NCI-H146 treated with DMSO at 0.1 percent for 48 hours (cell line): ENCODE results near the gene CARD9.
"Not testable (repeated sequence)": the region's sequence is repeated elsewhere in the genome, so short reads cannot be mapped to it uniquely, and the experiment has no call there.

Experiments
- DNase-seq: peaks from one replicate; lab custom pipeline; 2025; ENCODE audit not compliant: unreplicated experiment; lab: John Stamatoyannopoulos, UW

The CARD9 gene

DNA sequence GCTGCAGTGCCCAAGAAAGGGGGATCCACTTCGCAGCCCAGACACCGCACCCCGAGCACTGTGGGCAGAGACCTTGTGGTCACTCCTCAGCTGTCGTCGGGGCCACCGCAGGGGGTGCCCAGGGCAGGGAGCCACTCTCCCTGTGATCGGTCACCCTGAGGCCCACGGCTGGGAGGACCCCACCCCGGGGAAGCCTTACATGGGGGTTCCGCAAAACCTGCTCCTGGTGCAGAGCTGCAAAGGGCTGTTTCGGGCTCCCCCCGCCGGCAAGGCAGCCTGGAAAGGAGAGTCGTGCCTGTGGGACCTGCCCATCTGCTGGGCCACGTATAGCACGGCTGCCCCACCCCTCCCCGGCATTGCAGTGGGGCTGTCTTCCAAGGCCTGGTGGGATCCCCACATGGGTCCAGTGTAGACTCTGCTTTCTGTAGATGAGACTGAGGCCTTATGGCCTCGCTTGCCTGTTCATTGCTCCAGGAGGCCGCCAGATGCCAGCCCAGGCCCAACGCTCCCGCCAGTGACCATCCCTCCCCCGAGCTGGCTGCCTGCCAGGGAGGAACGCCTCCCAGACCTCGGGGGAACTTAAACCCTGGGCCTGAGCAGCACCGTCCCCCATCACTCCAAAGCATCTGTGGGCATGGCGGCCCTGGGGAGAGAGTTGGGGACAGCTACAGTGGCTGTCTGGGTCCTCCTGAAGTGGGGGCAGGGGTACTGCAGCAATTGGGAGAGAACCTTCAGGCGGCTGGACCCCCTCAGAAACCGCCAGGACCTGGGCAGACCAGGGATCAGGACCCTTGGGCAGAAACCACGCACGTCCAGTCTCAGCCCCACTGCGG is 8.3 kb downstream of the CARD9 start:
- no peak for DNase-seq

DNA sequence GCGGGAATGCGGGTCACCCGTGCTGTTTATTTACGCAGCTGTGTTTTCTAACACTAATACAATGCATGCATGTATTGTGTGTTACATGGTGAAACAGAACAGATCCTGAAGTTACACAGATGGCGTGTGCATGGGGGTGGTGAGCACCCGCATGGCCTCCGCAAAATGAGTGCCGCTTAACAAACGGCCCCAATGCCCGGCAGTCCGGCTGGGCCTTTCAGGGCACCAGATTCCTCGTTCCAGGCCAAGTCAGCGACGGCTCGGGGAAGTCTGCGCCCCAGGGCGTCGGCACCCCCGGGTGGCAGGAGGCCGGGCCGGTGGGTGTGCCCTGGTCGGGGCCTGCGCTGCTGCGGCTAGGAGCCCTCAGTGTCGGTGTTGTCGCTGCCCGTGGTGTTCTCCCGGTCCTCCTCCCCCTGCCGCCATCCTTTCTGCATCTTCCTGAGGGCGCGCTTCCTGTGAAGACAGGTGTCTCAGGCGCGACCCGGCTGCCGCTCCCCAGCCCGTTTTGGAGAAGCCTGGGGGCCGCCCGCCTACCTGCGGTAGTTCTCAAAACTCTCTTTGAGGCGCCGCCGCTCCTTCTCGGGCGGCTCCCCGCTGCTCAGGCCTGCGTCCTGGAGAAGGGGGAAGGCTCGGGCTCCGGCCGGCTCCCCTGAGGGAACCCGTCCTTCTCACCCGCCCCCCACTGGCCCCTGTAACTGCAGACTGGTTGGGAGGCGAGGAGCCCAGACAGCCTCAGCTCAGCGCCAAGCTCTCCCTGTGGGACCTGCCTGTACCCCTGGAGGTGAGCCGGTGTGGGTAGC is 9.3 kb downstream of the CARD9 start:
- peak; percentile 24 for DNase-seq

GRCh38 chr9:136363106-136363948 is 10.1 kb downstream of the CARD9 start, which contains the start of gene DNLZ:
TSS of gene DNLZ (minus strand) at chr9:136363744. CDS start at chr9:136363714, 30 bp downstream.
- DNase-seq = peak; percentile 62

DNA sequence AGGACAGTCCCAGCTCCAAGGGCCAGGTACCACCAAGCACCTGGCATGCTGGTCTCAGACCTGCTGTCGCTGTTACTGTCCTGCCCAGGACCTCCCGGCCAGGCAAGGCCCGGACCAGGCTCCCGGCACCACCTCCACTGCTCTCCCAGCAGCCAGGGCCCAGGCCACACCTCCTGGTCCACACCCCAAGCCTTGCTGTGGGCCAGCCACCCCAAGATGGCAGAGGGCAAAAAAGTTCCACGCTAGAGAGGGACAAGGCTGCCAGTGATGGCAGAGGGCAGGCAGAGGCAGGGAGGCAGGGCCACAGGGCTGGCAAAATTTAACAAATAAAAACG is 11.1 kb downstream of the CARD9 start:
- DNase-seq = no peak

DNA sequence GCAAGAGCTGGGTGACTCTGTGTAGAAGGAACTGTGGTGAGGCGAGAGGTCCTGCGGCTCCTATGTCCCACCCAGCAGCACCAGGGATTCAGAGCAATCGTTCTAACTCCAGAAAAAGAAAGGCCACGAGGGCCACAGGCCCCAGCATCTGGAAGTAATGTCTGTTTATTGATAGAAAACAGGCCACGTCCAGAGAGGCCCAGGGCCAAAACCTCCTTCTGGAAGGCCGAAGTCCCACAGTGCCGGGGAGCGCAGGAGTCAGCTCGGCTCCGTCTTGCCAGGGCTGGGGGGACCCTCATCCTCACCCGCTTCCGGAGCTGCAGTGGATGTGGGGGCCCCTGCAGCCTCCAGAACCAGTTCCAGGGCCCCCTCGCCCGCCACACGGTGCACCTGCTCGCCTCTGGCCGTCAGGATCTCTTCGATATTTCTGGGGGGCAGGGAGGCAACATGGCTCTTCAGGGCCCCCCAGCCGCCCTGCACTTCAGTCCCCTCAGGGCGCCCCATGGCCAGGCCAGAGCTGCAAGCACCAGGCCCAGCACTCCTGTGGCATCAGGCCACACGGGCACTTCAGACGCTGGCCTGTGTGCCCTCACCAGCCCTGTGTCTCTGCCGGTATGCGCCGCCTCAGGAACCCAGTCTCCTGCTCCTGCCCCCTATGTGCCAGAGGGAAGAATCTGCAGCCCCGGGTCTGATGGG is 11.6 kb downstream of the CARD9 start:
- DNase-seq = no peak

DNA sequence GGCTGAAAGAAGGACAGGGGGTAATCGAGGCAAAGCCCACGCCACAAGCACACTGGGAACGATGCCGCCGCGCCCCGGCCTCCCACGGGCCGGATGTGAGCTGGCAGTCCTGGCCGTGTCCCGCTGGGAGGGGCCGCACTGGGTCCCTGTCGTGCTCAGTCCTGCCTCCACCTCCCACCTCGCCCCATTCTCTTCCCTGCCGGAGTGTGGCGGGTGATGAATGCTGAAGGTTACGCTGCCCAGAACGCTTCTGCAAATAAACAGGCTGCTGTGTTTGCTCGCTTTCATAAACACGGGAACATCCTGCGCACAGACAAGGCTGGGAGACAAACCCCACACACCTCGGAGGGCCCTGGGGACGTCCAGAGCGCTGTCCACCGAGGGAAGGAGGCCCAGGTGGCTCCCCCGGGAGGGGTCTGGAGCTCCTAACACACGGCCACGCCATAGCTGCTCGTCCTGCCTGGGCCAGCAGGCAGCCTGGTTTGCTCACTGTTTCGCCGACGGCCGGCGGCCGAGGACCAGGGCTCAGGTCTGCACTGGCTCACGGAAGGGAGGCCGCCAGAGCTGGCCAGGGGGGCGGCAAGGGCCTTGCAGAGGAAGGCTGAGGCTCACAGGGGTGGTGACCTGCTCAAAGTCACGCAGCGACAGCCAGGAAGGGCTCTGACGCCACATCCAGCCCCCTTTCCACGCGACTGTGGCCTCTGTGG is 12.3 kb downstream of the CARD9 start:
- DNase-seq = no peak

DNA sequence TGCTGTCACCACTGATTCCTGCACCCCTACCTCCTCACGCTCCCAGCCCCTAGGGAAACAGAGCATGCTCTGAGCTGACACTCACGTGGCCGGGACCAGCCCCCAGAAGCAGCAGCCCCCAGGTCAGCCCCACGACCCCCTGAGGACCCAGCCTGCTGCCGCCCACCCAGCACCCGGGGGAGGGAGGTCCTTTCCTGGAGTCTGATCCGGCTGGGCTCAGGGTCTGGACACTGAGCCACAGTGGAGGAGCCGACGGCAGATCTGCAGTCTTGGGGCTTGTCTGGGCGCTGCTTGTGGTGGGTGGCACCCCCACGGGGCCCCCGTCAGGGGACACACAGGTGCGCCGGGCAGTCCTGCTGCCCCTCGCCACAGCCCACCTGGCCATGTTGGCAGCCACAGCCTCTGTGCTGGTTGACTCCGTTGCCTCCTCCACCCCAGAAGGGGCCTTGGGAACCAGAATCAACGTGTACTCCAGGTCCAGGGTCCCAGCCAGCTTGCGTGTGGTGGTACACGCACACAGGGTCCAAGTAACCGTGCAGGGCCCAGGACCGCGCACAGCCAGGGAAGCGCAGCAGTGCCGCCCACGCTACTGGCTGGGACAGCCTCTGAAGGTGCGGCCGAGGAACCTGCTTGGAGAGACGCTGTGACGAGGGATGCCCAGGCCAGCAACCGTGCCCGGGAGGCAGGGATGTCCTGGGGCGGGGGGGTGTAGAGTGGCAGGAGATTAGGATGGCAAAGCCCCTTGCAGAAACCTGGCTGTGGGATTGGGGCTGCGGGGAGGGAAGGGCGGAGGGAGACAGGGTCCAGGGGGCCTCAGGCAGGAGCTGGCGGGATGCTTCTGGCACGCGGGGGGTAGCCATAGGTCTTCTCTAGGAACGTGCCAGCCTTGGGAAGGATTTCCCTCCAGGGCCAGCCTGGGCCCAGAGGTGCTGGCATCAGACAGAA is 13.4 kb downstream of the CARD9 start:
- DNase-seq = no peak

GRCh38 chr9:136358888-136359287 is 14.6 kb downstream of the CARD9 start:
- no peak for DNase-seq

- DNase-seq = no peak
Measured at GRCh38 chr9:136358016-136358415, 15.5 kb downstream of the CARD9 start.

DNA sequence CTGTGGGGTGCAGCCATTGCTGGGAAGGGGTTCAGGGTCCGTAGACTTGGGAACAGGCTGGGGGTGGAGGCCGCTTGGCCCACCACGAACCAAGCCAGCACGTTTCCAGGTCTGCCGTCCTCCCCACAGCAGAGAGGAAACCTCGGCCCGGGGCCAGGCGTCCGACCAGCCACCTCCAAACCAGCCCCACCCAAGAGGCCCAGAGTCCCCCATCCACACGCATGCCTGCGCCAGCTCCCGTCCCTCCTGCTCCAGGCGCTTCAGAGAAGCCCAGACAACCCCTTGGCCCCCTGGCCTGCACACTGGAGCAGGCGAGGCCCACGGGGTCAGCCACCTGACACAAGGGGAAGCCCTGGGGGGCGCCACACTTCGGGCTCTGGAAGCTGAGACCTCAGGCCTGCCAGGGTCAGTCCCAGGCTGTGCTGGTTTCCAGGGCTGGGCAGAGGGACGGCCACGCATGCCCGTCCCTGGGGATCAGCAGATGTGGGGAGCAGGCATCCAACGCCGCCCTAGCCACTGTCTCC is 16.2 kb downstream of the CARD9 start:
- no peak for DNase-seq

DNA sequence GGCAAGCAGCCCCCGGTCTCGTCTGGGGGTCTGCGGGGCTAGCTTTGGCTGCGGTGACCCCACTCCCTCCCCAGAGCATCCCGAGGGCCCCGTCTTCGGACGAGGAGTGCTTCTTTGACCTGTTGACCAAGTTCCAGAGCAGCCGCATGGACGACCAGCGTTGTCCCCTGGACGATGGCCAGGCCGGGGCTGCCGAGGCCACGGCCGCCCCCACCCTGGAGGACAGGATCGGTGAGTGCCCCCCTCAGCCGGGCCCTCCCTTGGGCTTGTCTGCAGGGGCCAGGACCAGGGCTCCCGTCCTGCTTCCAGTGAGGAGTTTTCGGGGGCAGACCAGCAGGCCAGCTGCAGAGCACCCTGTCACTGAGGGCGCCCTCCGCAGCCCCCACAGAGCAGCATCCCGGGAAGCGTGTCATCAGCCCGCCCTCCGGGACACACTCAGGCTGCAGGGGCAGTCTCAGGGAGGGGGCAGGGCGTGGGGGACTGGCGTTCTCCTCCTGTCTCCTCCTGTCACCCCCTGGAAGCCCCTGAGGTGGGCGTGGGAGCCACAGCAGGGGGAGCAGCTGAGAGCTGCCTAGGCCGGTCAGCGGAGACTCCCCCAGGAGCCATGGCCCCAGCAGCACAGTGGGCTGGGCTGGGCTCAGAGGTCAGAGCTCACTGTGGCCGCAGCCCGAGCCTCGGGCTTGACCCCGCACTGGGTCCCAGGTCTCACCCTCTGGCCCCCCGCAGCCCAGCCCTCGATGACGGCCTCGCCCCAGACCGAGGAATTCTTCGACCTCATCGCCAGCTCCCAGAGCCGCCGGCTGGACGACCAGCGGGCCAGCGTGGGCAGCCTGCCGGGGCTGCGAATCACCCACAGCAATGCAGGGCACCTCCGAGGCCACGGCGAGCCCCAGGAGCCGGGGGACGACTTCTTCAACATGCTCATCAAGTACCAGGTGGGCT is 17.6 kb downstream of the CARD9 start:
- no peak for DNase-seq

- DNase-seq = no peak
Measured at GRCh38 chr9:136354592-136355085, 18.8 kb downstream of the CARD9 start.

DNA sequence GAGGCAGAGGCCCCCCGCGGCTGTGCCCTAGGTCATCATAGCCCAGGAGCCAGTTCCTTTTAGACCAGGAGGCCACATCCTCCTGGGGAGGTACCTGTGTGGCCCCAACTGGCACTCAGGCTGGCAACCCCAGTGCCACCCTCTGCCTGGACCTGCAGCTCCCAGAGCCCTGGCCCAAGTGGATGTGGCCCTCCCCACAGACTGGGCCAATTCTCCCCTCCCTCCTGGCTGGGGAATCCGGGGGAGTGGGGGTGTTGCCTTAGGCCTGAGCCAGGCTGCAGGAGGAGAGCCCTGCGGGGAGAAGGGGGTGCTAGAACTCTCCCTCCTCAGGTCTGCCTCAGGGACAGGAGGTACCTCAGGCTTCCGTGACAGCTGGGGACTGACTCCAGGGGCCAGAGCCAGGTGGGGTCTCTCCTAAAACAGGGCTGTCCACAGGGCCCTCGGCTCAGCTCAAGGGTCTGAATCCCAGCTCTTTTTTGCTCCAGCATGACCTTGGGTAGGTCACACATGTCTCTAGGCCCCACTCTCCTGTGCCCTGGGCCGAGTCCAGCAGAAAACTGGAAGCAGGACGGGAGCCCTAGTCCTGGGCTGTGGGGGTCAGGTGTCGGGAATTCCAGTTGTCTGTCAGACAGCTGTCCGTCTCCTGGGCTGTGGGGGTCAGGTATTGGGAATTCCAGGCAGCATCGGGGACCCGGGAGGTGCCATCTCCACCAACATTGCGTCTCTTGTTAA is 19.5 kb downstream of the CARD9 start:
- no peak for DNase-seq

DNA sequence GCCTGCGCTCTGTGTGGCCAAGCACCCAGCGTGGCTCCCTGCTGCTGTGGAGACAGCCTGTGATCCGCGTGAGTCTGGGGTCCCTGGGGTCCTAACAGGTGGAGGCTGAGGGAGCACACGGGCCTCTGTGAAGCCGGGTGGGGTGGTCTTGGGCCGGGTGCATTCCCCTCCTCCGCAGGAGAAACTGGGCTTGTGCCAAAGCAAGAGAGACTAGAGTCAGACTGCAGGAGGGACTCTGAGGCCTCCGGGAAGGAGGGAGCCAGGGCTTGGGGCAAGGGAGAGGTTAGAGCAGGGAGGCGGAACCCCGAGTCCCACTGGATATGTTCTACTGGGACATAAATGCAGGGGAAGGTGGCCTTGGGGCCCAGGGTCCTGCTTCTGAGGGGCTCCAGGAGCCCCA is 20.4 kb downstream of the CARD9 start:
- no peak for DNase-seq

GRCh38 chr9:136352682-136353081 is 20.8 kb downstream of the CARD9 start:
- DNase-seq = no peak

DNA sequence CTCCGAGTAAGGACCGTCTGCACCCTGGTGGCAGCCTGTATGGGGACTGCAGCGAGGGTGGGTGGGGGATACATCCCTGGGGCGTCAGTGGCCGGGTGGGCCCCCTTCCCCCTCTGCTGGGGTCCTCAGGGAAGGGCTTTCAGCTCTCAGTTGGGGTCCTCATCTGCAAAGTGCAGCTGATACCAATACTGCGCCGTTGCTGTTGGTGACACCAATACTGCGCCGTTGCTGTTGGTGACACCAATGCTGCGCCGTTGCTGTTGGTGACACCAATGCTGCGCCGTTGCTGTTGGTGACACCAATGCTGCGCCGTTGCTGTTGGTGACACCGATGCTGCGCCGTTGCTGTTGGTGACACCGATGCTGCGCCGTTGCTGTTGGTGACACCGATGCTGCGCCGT is 21.6 kb downstream of the CARD9 start:
- DNase-seq = not testable (repeated sequence)

GRCh38 chr9:136351252-136351800 is 22.1 kb downstream of the CARD9 start:
- no peak for DNase-seq
